GM12865 (cell line): ENCODE measurements around the gene SAMD14.

ENCODE experiments used
- DNase-seq: peaks from one replicate; pipeline ENCODE4 v3.0.0; 2010; ENCODE audit warnings: low read depth
- H3K4me3 ChIP-seq: 2 replicates; pipeline ENCODE4 v1.5.1; 2011; ENCODE audit warnings: mild to moderate bottlenecking, low read depth, low read length, control low read depth
- CTCF ChIP-seq: IDR thresholded peaks from 2 replicates; pipeline ENCODE4 v1.5.1; 2011; ENCODE audit warnings: low read length, control low read depth, low read depth, inconsistent platforms; ENCODE audit not compliant: insufficient read depth; ENCODE audit errors: missing control alignments

Gene SAMD14

GRCh38 chr17:50078430-50078829 lies 51.5 kb downstream of the SAMD14 start:
- H3K4me3 ChIP-seq, result no peak overlapping the region
- no peak for DNase-seq
- no peak for TF ChIP-seq CTCF

GRCh38 chr17:50076591-50077235 lies 53.2 kb downstream of the SAMD14 start:
- DNase-seq, result no peak
- no peak overlapping the region for H3K4me3 ChIP-seq
- no peak for TF ChIP-seq CTCF

- no peak for DNase-seq
- TF ChIP-seq CTCF, result no peak
- H3K4me3 ChIP-seq, result no peak overlapping the region
These were observed 53.8 kb downstream of the SAMD14 start for GRCh38 chr17:50076221-50076590.

GRCh38 chr17:50075446-50076032 lies 54.4 kb downstream of the SAMD14 start:
- DNase-seq, result no peak
- H3K4me3 ChIP-seq, result no peak overlapping the region
- TF ChIP-seq CTCF, result no peak

GRCh38 chr17:50074227-50074626 lies 55.7 kb downstream of the SAMD14 start:
- H3K4me3 ChIP-seq, result no peak overlapping the region
- no peak for TF ChIP-seq CTCF
- DNase-seq, result no peak

- no peak for DNase-seq
- TF ChIP-seq CTCF, result no peak
- H3K4me3 ChIP-seq, result no peak overlapping the region
These were observed 57.0 kb downstream of the SAMD14 start for GRCh38 chr17:50072925-50073324.

GRCh38 chr17:50072130-50072529 lies 57.8 kb downstream of the SAMD14 start:
- no peak overlapping the region for H3K4me3 ChIP-seq
- DNase-seq, result peak; percentile 35
- no peak for TF ChIP-seq CTCF
